Ishikawa (cell line): Measurements from ENCODE around the gene COL25A1.

ENCODE experiments used
- CEBPB ChIP-seq: IDR thresholded peaks from 2 replicates; pipeline ENCODE4 v1.6.1; 2012
- CREB1 ChIP-seq: IDR thresholded peaks from 2 replicates; pipeline ENCODE4 v1.6.1; 2012; ENCODE audit warnings: low read depth
- EGR1 ChIP-seq: IDR thresholded peaks from 2 replicates; pipeline ENCODE4 v1.6.1; 2012
- EP300 ChIP-seq: IDR thresholded peaks from 2 replicates; pipeline ENCODE4 v1.6.1; 2012; ENCODE audit warnings: borderline replicate concordance
- FOXM1 ChIP-seq: IDR thresholded peaks from 2 replicates; pipeline ENCODE4 v1.6.1; 2012; ENCODE audit warnings: low read depth, borderline replicate concordance
- NFIC ChIP-seq: IDR thresholded peaks from 2 replicates; pipeline ENCODE4 v1.6.1; 2012
- RAD21 ChIP-seq: IDR thresholded peaks from 2 replicates; pipeline ENCODE4 v1.6.1; 2012; ENCODE audit warnings: low read depth
- TAF1 ChIP-seq: IDR thresholded peaks from 2 replicates; pipeline ENCODE4 v1.6.1; 2012; ENCODE audit warnings: low read depth, mild to moderate bottlenecking
- TCF12 ChIP-seq: IDR thresholded peaks from 2 replicates; pipeline ENCODE4 v1.6.1; 2012; ENCODE audit warnings: low read depth
- TEAD4 ChIP-seq: IDR thresholded peaks from 2 replicates; pipeline ENCODE4 v1.6.1; 2012
- YY1 ChIP-seq: IDR thresholded peaks from 2 replicates; pipeline ENCODE4 v1.6.1; 2012; ENCODE audit warnings: low read depth
- ZBTB7A ChIP-seq: IDR thresholded peaks from 2 replicates; pipeline ENCODE4 v1.6.1; 2012; ENCODE audit warnings: low read depth
- TF ChIP-seq, protein P1 (sequence below): IDR thresholded peaks from 2 replicates; pipeline ENCODE4 v1.6.1; 2012; ENCODE audit warnings: low read depth, mild to moderate bottlenecking
- TF ChIP-seq, protein P2 (sequence below): IDR thresholded peaks from 2 replicates; pipeline ENCODE4 v1.6.1; 2012
- TF ChIP-seq, protein P3 (sequence below): IDR thresholded peaks from 2 replicates; pipeline ENCODE4 v1.6.1; 2012

Gene COL25A1

DNA sequence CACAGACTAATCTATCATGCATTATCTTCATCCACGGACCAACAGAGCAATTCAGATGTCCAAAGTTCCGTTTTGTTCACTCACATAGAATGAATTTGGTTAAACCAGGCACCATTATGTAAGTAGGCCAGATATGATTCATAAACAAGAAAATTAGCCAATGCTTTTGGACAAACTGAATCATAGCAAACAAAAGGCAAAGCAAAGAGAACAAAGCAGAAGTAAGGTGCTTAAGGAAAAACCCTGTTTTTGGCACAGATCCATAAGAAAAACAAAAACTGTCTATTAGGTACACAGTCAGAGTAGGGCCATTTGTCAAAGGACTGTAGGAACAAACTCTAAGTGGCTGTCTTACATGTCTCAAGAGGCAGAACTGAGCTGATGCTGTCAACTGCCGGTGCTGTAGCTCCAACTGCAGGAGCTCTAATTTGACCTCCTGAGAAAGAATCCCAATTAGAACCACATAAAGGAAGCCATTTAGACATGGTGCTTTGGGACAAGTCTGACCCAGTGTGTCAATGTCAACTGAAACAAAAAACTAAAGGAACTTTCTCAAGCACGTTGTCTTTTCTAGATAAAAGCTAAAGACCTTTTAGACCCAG lies 146.7 kb downstream of the COL25A1 start:
- no peak for TF ChIP-seq EP300
- TF ChIP-seq FOXM1: no peak
- TF ChIP-seq ZBTB7A: no peak
- no peak for TF ChIP-seq CREB1
- TF ChIP-seq, protein P1, sequence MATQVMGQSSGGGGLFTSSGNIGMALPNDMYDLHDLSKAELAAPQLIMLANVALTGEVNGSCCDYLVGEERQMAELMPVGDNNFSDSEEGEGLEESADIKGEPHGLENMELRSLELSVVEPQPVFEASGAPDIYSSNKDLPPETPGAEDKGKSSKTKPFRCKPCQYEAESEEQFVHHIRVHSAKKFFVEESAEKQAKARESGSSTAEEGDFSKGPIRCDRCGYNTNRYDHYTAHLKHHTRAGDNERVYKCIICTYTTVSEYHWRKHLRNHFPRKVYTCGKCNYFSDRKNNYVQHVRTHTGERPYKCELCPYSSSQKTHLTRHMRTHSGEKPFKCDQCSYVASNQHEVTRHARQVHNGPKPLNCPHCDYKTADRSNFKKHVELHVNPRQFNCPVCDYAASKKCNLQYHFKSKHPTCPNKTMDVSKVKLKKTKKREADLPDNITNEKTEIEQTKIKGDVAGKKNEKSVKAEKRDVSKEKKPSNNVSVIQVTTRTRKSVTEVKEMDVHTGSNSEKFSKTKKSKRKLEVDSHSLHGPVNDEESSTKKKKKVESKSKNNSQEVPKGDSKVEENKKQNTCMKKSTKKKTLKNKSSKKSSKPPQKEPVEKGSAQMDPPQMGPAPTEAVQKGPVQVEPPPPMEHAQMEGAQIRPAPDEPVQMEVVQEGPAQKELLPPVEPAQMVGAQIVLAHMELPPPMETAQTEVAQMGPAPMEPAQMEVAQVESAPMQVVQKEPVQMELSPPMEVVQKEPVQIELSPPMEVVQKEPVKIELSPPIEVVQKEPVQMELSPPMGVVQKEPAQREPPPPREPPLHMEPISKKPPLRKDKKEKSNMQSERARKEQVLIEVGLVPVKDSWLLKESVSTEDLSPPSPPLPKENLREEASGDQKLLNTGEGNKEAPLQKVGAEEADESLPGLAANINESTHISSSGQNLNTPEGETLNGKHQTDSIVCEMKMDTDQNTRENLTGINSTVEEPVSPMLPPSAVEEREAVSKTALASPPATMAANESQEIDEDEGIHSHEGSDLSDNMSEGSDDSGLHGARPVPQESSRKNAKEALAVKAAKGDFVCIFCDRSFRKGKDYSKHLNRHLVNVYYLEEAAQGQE: no peak
- TF ChIP-seq, protein P2, sequence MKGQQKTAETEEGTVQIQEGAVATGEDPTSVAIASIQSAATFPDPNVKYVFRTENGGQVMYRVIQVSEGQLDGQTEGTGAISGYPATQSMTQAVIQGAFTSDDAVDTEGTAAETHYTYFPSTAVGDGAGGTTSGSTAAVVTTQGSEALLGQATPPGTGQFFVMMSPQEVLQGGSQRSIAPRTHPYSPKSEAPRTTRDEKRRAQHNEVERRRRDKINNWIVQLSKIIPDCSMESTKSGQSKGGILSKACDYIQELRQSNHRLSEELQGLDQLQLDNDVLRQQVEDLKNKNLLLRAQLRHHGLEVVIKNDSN: no peak
- TF ChIP-seq, protein P3, sequence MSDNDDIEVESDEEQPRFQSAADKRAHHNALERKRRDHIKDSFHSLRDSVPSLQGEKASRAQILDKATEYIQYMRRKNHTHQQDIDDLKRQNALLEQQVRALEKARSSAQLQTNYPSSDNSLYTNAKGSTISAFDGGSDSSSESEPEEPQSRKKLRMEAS: no peak
- no peak for TF ChIP-seq TEAD4

DNA sequence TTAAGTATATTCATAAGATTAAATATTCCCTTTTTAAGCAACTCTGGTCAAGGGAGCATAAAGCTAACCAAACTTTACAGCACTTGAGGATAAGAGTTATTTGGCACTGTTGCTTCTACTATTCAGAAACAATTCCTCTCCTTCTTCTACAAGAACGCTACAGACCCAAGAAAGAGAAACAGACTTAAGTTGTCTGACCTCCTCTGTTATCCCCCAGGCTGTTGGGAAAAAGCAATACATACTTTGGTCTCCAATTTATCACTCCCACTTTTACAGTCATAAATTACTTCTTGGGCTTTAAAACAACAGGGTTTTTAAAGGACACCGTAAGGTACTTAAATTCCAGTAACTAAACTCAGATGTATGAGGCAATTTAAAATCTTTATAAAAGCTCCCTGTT lies 147.4 kb downstream of the COL25A1 start:
- TF ChIP-seq, protein P1: no peak
- TF ChIP-seq FOXM1 (no peak), NFIC (no peak), CEBPB (no peak), TEAD4 (no peak), TCF12 (no peak)
- TF ChIP-seq, protein P2: no peak

DNA sequence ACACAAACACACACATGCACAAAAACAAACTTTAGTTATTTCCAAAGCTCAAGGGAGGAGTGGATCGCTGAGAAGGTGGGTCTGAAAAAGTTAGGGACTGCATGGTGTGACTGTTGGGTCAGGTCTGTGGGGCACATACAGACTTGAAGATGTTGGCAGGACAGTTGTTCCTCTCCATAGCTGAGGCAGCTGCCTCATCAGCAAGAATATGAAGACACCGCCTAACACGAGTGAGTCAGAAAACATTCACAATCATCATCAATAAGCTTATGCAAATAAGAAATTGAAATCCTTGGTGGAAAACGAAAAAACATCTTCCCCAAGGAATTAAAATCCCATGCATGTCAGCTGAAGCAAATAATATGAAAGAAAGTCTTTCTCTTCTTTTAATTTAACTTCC lies 148.0 kb downstream of the COL25A1 start:
- TF ChIP-seq, protein P2: no peak
- TF ChIP-seq, protein P3: no peak
- TF ChIP-seq TAF1 (no peak), TEAD4 (no peak), YY1 (no peak)
- TF ChIP-seq, protein P1: no peak

DNA sequence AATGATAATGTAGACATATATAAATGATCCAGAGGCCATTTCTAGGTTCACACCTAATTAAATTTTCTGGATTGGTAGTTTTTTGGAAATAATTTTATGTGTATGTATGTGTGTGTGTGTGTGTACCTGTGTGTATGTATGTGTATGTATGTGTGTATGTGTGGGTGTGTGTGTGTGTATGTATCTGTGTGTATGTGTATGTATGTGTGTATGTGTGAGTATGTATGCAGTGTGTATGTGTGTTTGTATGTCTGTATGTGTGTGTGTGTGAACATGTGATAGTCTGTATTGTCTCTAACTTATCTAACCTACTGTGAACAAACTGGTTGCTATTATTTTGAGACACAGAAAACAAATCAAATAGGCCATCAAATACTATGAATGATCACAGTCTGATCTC lies 152.6 kb downstream of the COL25A1 start:
- TF ChIP-seq, protein P3: no peak
- TF ChIP-seq FOXM1: no peak
- TF ChIP-seq TAF1: no peak
- TF ChIP-seq EGR1: no peak
- TF ChIP-seq NFIC: no peak
- TF ChIP-seq CREB1: no peak
- TF ChIP-seq TEAD4: no peak
- TF ChIP-seq EP300: no peak
- TF ChIP-seq, protein P2: no peak
- no peak for TF ChIP-seq ZBTB7A
- TF ChIP-seq TCF12: no peak
- TF ChIP-seq CEBPB: no peak
- no peak for TF ChIP-seq RAD21
- no peak for TF ChIP-seq YY1
- TF ChIP-seq, protein P1: no peak
